ENCODE data around the gene LGI4.
A peak's percentile ranks its signal among the peaks of the same experiment; 100 is the strongest.

LGI4 gene

DNA sequence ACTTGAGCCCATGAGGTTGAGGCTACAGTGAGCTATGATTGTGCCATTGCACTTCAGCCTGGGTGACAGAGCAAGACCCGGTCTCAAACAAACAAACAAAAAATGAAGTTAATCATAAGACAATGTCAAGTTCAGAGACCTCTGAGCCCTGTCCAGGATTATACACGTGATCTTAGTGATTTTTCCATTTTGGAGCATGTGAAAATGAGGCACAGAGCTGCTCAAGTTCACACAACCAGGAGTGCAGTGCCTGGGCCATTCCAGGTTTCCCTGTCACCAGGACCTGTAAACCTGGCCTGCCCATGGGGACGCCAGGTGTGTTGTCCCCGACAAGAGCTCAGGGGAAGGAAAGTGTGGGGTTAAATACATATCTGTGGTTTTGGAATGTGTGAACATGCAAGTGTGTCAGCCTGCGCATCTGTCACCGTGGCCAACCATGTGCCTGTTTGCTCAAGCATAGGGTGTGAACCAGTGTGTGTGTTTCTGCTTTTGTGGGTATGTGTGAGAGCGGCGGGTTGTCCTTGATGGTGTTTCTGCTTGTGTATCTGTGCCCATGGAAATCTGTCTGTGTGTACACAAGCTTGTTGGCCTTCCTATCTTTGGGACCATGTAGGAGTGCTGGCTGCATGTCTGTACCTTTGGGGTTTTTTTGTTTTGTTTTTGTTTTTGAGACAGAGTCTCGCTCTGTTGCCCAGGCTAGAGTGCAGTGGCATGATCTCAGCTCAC, 2.3 kb upstream of the LGI4 start:
- H3K4me3 ChIP-seq (IDR thresholded peaks at IDR 0.05; ENCODE audit: insufficient read depth, low read depth, low read length): no peak overlapping the region
- peaks cover 6% of the 10 kb centered on the region; the same call in 1 of the 2 replicates for H3K27me3 ChIP-seq (ENCODE audit: insufficient read depth, low read depth)
- no peak overlapping the region for H3K9ac ChIP-seq
- TF ChIP-seq CTCF (conservative IDR thresholded peaks at IDR 0.05; ENCODE audit: low read depth, low read length): no peak
- H2AFZ ChIP-seq (ENCODE audit: low read depth): no peak overlapping the region
- no peaks in the 10 kb centered on the region for H4K20me1 ChIP-seq (ENCODE audit: insufficient read depth)
- H3K36me3 ChIP-seq (ENCODE audit: insufficient read depth): no peaks in the 10 kb centered on the region
- H3K4me2 ChIP-seq: no peak overlapping the region
- H3K79me2 ChIP-seq (ENCODE audit: insufficient read depth, low read depth): no peaks in the 10 kb centered on the region
- no peak overlapping the region for H3K27ac ChIP-seq
- H3K4me1 ChIP-seq (ENCODE audit: low read depth, poor library complexity, severe bottlenecking): peaks cover 7% of the 10 kb centered on the region

GRCh38 chr19:35136231-35136630, 1.4 kb upstream of the LGI4 start:
- H3K9ac ChIP-seq: no peak overlapping the region
- no peak overlapping the region for H3K4me3 ChIP-seq (IDR thresholded peaks at IDR 0.05; ENCODE audit: insufficient read depth, low read depth, low read length)
- H3K4me2 ChIP-seq: no peak overlapping the region
- no peak overlapping the region for H2AFZ ChIP-seq (ENCODE audit: low read depth)
- H3K27ac ChIP-seq: no peak overlapping the region
- H3K4me1 ChIP-seq (ENCODE audit: low read depth, poor library complexity, severe bottlenecking): no peaks in the 10 kb centered on the region
- peaks cover 8% of the 10 kb centered on the region; the same call in 1 of the 2 replicates for H3K27me3 ChIP-seq (ENCODE audit: insufficient read depth, low read depth)
- no peaks in the 10 kb centered on the region for H3K36me3 ChIP-seq (ENCODE audit: insufficient read depth)
- no peaks in the 10 kb centered on the region for H4K20me1 ChIP-seq (ENCODE audit: insufficient read depth)
- H3K79me2 ChIP-seq (ENCODE audit: insufficient read depth, low read depth): no peaks in the 10 kb centered on the region
- no peak for TF ChIP-seq CTCF (conservative IDR thresholded peaks at IDR 0.05; ENCODE audit: low read depth, low read length)

- H3K27ac ChIP-seq: no peak overlapping the region
- no peak overlapping the region for H3K4me2 ChIP-seq
Observed at GRCh38 chr19:35135389-35135909, 590 bp upstream of the LGI4 start.

DNA sequence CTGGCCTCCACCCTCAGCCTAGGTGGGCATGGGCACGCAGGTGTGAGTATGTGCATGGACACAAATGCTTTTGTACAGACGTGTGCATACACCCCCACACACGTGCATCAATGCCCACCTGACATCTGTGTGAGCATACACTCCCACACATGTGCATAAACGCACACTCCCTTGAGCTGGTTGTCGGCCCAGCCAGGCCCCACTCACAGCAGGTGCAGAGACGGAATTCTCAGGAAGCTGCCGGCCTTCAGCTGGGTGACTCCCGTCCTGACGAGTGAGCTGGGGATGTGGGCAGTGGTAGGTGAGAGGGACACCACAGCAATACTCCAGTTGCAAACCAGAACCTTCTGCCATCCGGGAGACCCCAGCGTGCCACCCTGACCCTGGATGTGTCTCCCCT, 1.0 kb downstream of the LGI4 start:
- Histone ChIP-seq H3K27me3 (ENCODE audit: insufficient read depth, low read depth) (peaks cover 30% of the 10 kb centered on the region), H3K4me3 (IDR thresholded peaks at IDR 0.05; ENCODE audit: insufficient read depth, low read depth, low read length) (no peak overlapping the region), H3K79me2 (ENCODE audit: insufficient read depth, low read depth) (no peaks in the 10 kb centered on the region), H3K27ac (no peak overlapping the region), H3K9ac (no peak overlapping the region), H4K20me1 (ENCODE audit: insufficient read depth) (no peaks in the 10 kb centered on the region), H3K4me1 (ENCODE audit: low read depth, poor library complexity, severe bottlenecking) (no peaks in the 10 kb centered on the region), H3K4me2 (no peak overlapping the region), H3K36me3 (ENCODE audit: insufficient read depth) (no peaks in the 10 kb centered on the region), H2AFZ (ENCODE audit: low read depth) (no peak overlapping the region)
- TF ChIP-seq CTCF (conservative IDR thresholded peaks at IDR 0.05; ENCODE audit: low read depth, low read length): no peak

More at GRCh38 chr19:35135389-35135909, 590 bp upstream of the LGI4 start:
- no peak overlapping the region for H2AFZ ChIP-seq (ENCODE audit: low read depth)
- no peak overlapping the region for H3K4me3 ChIP-seq (IDR thresholded peaks at IDR 0.05; ENCODE audit: insufficient read depth, low read depth, low read length)
- H3K79me2 ChIP-seq (ENCODE audit: insufficient read depth, low read depth): no peaks in the 10 kb centered on the region
- H3K4me1 ChIP-seq (ENCODE audit: low read depth, poor library complexity, severe bottlenecking): no peaks in the 10 kb centered on the region
- H3K9ac ChIP-seq: no peak overlapping the region
- TF ChIP-seq CTCF (conservative IDR thresholded peaks at IDR 0.05; ENCODE audit: low read depth, low read length): peak; percentile 81
- H3K27me3 ChIP-seq (ENCODE audit: insufficient read depth, low read depth): peaks cover 14% of the 10 kb centered on the region; the same call in 1 of the 2 replicates
- H3K36me3 ChIP-seq (ENCODE audit: insufficient read depth): no peaks in the 10 kb centered on the region
- H4K20me1 ChIP-seq (ENCODE audit: insufficient read depth): no peaks in the 10 kb centered on the region

Data from KMS-11 (cell line).